GM23338 (cell line): ENCODE measurements around the gene DNAH10. TPM values are rescaled to one million over a fixed set of nuclear protein-coding genes. Genes with fewer than 3 reads are reported as not detected.

ENCODE experiments used
- ATAC-seq: fragments of 200-7000 bp; cut with Tn5 transposase; 3 replicates; pipeline ENCODE4 v1.9.1; 2020
- DNase-seq: peaks from one replicate; pipeline ENCODE4 v3.0.0-alpha.2; 2015; ENCODE audit warnings: low spot score
- H2AFZ ChIP-seq: fragments of 200-600 bp; sonication (generic); 2 replicates; pipeline ENCODE4 v1.8.0; 2016; ENCODE audit warnings: antibody characterized with exemption, mild to moderate bottlenecking, moderate library complexity
- H3F3A ChIP-seq: fragments of 200-600 bp; sonication (generic); replicated peaks from 2 replicates; pipeline ENCODE4 v1.8.0; 2017; ENCODE audit warnings: antibody characterized with exemption, mixed run types, low read depth
- H3K27ac ChIP-seq: fragments of 200-600 bp; sonication (generic); 2 replicates; pipeline ENCODE4 v1.6.1; 2016; ENCODE audit warnings: low read depth
- H3K27me3 ChIP-seq: fragments of 200-600 bp; sonication (generic); 2 replicates; pipeline ENCODE4 v1.8.0; 2016; ENCODE audit warnings: mild to moderate bottlenecking, mixed run types, moderate library complexity; ENCODE audit not compliant: insufficient read depth
- H3K36me3 ChIP-seq: fragments of 200-600 bp; sonication (generic); 2 replicates; pipeline ENCODE4 v1.8.0; 2016; ENCODE audit warnings: mild to moderate bottlenecking; ENCODE audit not compliant: insufficient read depth
- H3K4me1 ChIP-seq: fragments of 200-600 bp; sonication (generic); 2 replicates; pipeline ENCODE4 v1.8.0; 2016; ENCODE audit warnings: mild to moderate bottlenecking, moderate library complexity; ENCODE audit not compliant: insufficient read depth
- H3K4me2 ChIP-seq: fragments of 200-600 bp; sonication (generic); 2 replicates; pipeline ENCODE4 v1.7.1; 2017; ENCODE audit warnings: mixed run types
- H3K4me3 ChIP-seq: fragments of 200-600 bp; sonication (generic); 2 replicates; pipeline ENCODE4 v1.6.1; 2016; ENCODE audit warnings: mixed run types
- H3K79me2 ChIP-seq: fragments of 200-600 bp; sonication (generic); replicated peaks from 2 replicates; pipeline ENCODE4 v1.8.0; 2017; ENCODE audit warnings: mild to moderate bottlenecking; ENCODE audit not compliant: insufficient read depth
- H3K9me2 ChIP-seq: fragments of 200-600 bp; sonication (generic); 2 replicates; pipeline ENCODE4 v1.8.0; 2017; ENCODE audit not compliant: insufficient read depth
- H4K20me1 ChIP-seq: fragments of 200-600 bp; sonication (generic); replicated peaks from 2 replicates; pipeline ENCODE4 v1.8.0; 2017; ENCODE audit warnings: mild to moderate bottlenecking; ENCODE audit not compliant: insufficient read depth
- H3K27ac Mint-ChIP-seq: 2 replicates; pipeline ENCODE4 v1.8.0; 2020; ENCODE audit warnings: inconsistent platforms, mild to moderate bottlenecking, moderate library complexity, mixed read lengths
- H3K27me3 Mint-ChIP-seq: 3 replicates; pipeline ENCODE4 v1.8.0; 2022; ENCODE audit warnings: low read depth, mild to moderate bottlenecking, moderate library complexity, mixed read lengths, inconsistent platforms; ENCODE audit not compliant: insufficient read depth, poor library complexity
- H3K36me3 Mint-ChIP-seq: 3 replicates; pipeline ENCODE4 v1.8.0; 2021; ENCODE audit warnings: low read depth, mild to moderate bottlenecking, inconsistent platforms, moderate library complexity, mixed read lengths
- H3K4me1 Mint-ChIP-seq: 3 replicates; pipeline ENCODE4 v1.8.0; 2020; ENCODE audit warnings: mild to moderate bottlenecking, inconsistent platforms, mixed read lengths
- H3K4me3 Mint-ChIP-seq: 3 replicates; pipeline ENCODE4 v1.8.0; 2021; ENCODE audit warnings: moderate library complexity, mild to moderate bottlenecking, inconsistent platforms, mixed read lengths
- H3K9me3 Mint-ChIP-seq: 3 replicates; pipeline ENCODE4 v1.8.0; 2020; ENCODE audit warnings: moderate library complexity, mild to moderate bottlenecking, inconsistent platforms, mixed read lengths
- CREB1 ChIP-seq: fragments of 250-450 bp; sonication (Bioruptor Pico); IDR thresholded peaks from 2 replicates; pipeline ENCODE4 v1.5.0; 2020; ENCODE audit warnings: low read depth, mild to moderate bottlenecking, moderate library complexity
- CTCF ChIP-seq, 2 experiments: fragments of 200-600 bp in 1 of 2; sonication (generic) in 1 of 2; conservative IDR thresholded peaks; 2 replicates each; pipeline versions ENCODE4 v1.5.1 to v1.6.1; 2016 to 2017; ENCODE audit warnings: antibody characterized with exemption in 2 of 2, low read depth in 2 of 2, mild to moderate bottlenecking in 2 of 2, moderate library complexity in 1 of 2
- ETS1 ChIP-seq: IDR thresholded peaks from 2 replicates; pipeline ENCODE4 v1.6.1; 2016; ENCODE audit warnings: antibody characterized with exemption
- EZH2 ChIP-seq: fragments of 200-600 bp; sonication (generic); IDR thresholded peaks from one replicate; pipeline ENCODE4 v1.8.0; 2017; ENCODE audit warnings: antibody characterized with exemption, mild to moderate bottlenecking, low read depth; ENCODE audit not compliant: unreplicated experiment
- EZH2phosphoT487 ChIP-seq: fragments of 200-600 bp; sonication (generic); IDR thresholded peaks from one replicate; pipeline ENCODE4 v1.8.1; 2018; ENCODE audit warnings: antibody characterized with exemption; ENCODE audit not compliant: unreplicated experiment
- JUNB ChIP-seq: IDR thresholded peaks from one replicate; pipeline ENCODE4 v1.6.1; 2016; ENCODE audit warnings: antibody characterized with exemption; ENCODE audit not compliant: unreplicated experiment
- NANOG ChIP-seq: IDR thresholded peaks from 2 replicates; pipeline ENCODE4 v1.6.1; 2016; ENCODE audit warnings: antibody characterized with exemption, borderline replicate concordance
- POLR2AphosphoS5 ChIP-seq: IDR thresholded peaks from 2 replicates; pipeline ENCODE4 v1.6.1; 2016; ENCODE audit warnings: antibody characterized with exemption, low read depth
- STAT1 ChIP-seq: IDR thresholded peaks from one replicate; pipeline ENCODE4 v1.6.1; 2016; ENCODE audit warnings: antibody characterized with exemption; ENCODE audit not compliant: unreplicated experiment
- ZNF114 ChIP-seq: fragments of 250-450 bp; sonication (Bioruptor Pico); IDR thresholded peaks from 2 replicates; pipeline ENCODE4 v1.5.0; 2020; ENCODE audit warnings: mild to moderate bottlenecking, moderate library complexity
- ZNF331 ChIP-seq: fragments of 250-450 bp; sonication (Bioruptor Pico); IDR thresholded peaks from 2 replicates; pipeline ENCODE4 v1.5.0; 2020; ENCODE audit warnings: low read depth, mild to moderate bottlenecking, moderate library complexity
- polyA plus RNA-seq: library from polyadenylated mRNA; unstranded; fragments of >200 nt; fragmentation: Nextera tagmentation; extraction: Ambion mirVana; gene quantifications from 2 replicates; pipeline ENCODE4 v1.2.1, GENCODE V29; 2016
- total RNA-seq: library from RNA; depleted of rRNA; stranded (reverse); fragments of >200 nt; shearing (Covaris generic); gene quantifications from 2 replicates; pipeline ENCODE4 v1.2.3, GENCODE V29; 2014
- TF ChIP-seq, protein P1 (sequence below): IDR thresholded peaks from one replicate; pipeline ENCODE4 v1.6.1; 2018; ENCODE audit warnings: antibody characterized with exemption; ENCODE audit not compliant: unreplicated experiment
- TF ChIP-seq, protein P2 (sequence below): fragments of 250-450 bp; sonication (Bioruptor Pico); IDR thresholded peaks from 2 replicates; pipeline ENCODE4 v1.5.0; 2020; ENCODE audit warnings: mild to moderate bottlenecking, moderate library complexity

The DNAH10 gene
- total and polyA plus RNA-seq, 2 experiments from 2014 or later = 0.03 TPM

DNA sequence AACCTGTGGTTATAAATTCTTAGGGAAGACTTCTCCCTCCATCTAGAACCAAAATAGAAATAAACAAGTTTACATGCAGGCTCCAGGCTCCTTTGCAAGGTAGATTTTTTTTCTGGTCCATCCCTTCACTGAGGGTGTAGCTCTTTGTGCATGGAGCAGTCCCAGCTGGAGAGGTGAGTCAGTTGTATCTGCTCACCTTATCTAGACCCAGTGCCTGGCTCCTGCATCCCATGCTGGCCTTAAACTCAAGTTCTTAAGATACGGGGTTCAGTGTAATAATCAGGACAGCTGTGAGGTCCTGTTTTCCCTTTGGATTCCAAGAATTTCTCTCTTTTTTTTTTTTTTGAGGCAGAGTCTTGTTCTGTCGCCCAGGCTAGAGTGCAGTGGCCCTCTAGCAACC is 35.1 kb upstream of the DNAH10 start:
- no peaks in the 10 kb centered on the region for H3K27me3 ChIP-seq
- no peaks in the 10 kb centered on the region for H3K4me1 ChIP-seq
- TF ChIP-seq STAT1 (no peak), CTCF (conservative IDR thresholded peaks at IDR 0.05; ENCODE audit: low read depth in 2 of 2) (no peak), POLR2AphosphoS5 (no peak), ZNF114 (CRISPR knock-in tag) (no peak), EZH2 (no peak), EZH2phosphoT487 (no peak), ZNF331 (CRISPR knock-in tag) (no peak), ETS1 (no peak), CREB1 (no peak), NANOG (no peak), JUNB (no peak)
- TF ChIP-seq, protein P1, sequence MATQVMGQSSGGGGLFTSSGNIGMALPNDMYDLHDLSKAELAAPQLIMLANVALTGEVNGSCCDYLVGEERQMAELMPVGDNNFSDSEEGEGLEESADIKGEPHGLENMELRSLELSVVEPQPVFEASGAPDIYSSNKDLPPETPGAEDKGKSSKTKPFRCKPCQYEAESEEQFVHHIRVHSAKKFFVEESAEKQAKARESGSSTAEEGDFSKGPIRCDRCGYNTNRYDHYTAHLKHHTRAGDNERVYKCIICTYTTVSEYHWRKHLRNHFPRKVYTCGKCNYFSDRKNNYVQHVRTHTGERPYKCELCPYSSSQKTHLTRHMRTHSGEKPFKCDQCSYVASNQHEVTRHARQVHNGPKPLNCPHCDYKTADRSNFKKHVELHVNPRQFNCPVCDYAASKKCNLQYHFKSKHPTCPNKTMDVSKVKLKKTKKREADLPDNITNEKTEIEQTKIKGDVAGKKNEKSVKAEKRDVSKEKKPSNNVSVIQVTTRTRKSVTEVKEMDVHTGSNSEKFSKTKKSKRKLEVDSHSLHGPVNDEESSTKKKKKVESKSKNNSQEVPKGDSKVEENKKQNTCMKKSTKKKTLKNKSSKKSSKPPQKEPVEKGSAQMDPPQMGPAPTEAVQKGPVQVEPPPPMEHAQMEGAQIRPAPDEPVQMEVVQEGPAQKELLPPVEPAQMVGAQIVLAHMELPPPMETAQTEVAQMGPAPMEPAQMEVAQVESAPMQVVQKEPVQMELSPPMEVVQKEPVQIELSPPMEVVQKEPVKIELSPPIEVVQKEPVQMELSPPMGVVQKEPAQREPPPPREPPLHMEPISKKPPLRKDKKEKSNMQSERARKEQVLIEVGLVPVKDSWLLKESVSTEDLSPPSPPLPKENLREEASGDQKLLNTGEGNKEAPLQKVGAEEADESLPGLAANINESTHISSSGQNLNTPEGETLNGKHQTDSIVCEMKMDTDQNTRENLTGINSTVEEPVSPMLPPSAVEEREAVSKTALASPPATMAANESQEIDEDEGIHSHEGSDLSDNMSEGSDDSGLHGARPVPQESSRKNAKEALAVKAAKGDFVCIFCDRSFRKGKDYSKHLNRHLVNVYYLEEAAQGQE = no peak
- TF ChIP-seq, protein P2, sequence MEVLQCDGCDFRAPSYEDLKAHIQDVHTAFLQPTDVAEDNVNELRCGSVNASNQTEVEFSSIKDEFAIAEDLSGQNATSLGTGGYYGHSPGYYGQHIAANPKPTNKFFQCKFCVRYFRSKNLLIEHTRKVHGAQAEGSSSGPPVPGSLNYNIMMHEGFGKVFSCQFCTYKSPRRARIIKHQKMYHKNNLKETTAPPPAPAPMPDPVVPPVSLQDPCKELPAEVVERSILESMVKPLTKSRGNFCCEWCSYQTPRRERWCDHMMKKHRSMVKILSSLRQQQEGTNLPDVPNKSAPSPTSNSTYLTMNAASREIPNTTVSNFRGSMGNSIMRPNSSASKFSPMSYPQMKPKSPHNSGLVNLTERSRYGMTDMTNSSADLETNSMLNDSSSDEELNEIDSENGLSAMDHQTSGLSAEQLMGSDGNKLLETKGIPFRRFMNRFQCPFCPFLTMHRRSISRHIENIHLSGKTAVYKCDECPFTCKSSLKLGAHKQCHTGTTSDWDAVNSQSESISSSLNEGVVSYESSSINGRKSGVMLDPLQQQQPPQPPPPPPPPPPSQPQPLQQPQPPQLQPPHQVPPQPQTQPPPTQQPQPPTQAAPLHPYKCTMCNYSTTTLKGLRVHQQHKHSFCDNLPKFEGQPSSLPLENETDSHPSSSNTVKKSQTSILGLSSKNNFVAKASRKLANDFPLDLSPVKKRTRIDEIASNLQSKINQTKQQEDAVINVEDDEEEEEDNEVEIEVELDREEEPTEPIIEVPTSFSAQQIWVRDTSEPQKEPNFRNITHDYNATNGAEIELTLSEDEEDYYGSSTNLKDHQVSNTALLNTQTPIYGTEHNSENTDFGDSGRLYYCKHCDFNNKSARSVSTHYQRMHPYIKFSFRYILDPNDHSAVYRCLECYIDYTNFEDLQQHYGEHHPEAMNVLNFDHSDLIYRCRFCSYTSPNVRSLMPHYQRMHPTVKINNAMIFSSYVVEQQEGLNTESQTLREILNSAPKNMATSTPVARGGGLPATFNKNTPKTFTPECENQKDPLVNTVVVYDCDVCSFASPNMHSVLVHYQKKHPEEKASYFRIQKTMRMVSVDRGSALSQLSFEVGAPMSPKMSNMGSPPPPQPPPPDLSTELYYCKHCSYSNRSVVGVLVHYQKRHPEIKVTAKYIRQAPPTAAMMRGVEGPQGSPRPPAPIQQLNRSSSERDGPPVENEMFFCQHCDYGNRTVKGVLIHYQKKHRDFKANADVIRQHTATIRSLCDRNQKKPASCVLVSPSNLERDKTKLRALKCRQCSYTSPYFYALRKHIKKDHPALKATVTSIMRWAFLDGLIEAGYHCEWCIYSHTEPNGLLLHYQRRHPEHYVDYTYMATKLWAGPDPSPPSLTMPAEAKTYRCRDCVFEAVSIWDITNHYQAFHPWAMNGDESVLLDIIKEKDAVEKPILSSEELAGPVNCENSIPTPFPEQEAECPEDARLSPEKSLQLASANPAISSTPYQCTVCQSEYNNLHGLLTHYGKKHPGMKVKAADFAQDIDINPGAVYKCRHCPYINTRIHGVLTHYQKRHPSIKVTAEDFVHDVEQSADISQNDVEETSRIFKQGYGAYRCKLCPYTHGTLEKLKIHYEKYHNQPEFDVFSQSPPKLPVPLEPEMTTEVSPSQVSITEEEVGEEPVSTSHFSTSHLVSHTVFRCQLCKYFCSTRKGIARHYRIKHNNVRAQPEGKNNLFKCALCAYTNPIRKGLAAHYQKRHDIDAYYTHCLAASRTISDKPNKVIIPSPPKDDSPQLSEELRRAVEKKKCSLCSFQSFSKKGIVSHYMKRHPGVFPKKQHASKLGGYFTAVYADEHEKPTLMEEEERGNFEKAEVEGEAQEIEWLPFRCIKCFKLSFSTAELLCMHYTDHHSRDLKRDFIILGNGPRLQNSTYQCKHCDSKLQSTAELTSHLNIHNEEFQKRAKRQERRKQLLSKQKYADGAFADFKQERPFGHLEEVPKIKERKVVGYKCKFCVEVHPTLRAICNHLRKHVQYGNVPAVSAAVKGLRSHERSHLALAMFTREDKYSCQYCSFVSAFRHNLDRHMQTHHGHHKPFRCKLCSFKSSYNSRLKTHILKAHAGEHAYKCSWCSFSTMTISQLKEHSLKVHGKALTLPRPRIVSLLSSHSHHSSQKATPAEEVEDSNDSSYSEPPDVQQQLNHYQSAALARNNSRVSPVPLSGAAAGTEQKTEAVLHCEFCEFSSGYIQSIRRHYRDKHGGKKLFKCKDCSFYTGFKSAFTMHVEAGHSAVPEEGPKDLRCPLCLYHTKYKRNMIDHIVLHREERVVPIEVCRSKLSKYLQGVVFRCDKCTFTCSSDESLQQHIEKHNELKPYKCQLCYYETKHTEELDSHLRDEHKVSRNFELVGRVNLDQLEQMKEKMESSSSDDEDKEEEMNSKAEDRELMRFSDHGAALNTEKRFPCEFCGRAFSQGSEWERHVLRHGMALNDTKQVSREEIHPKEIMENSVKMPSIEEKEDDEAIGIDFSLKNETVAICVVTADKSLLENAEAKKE (CRISPR knock-in tag) = no peak
- H3K4me3 ChIP-seq = no peak overlapping the region
- no peaks in the 10 kb centered on the region for H3K4me1 Mint-ChIP-seq
- no peak overlapping the region for H2AFZ ChIP-seq
- peaks cover 74% of the 10 kb centered on the region for H3K36me3 Mint-ChIP-seq
- no peak overlapping the region for H3K27ac ChIP-seq
- no peak overlapping the region for H3K4me2 ChIP-seq
- no peak overlapping the region for H3K27ac Mint-ChIP-seq
- H3K27me3 Mint-ChIP-seq = peaks cover 2% of the 10 kb centered on the region
- H4K20me1 ChIP-seq = peaks cover 28% of the 10 kb centered on the region
- no peak overlapping the region for H3K4me3 Mint-ChIP-seq
- ATAC-seq (no peak), DNase-seq (no peak)
- peaks cover 65% of the 10 kb centered on the region for H3K36me3 ChIP-seq
- no peaks in the 10 kb centered on the region for H3K9me3 Mint-ChIP-seq
- H3K9me2 ChIP-seq = no peaks in the 10 kb centered on the region
- H3F3A ChIP-seq = no peaks in the 10 kb centered on the region
- H3K79me2 ChIP-seq = no peaks in the 10 kb centered on the region
